Mesodermal cell (in vitro differentiated cells): ENCODE results near the gene ARV1.

Experiments
- H3K27ac ChIP-seq: 2 replicates; pipeline ENCODE4 v1.7.0; 2013; ENCODE audit warnings: mild to moderate bottlenecking, low read depth, low read length, moderate library complexity; ENCODE audit not compliant: severe bottlenecking
- H3K36me3 ChIP-seq: 2 replicates; pipeline ENCODE4 v1.7.1; 2013; ENCODE audit warnings: mild to moderate bottlenecking, low read length, moderate library complexity; ENCODE audit not compliant: control insufficient read depth, insufficient read depth
- H3K4me1 ChIP-seq: one replicate; pipeline ENCODE4 v1.7.1; 2013; ENCODE audit warnings: mild to moderate bottlenecking, low read length; ENCODE audit not compliant: insufficient read depth, control insufficient read depth, poor library complexity, severe bottlenecking
- H3K4me3 ChIP-seq: 2 replicates; pipeline ENCODE4 v1.7.0; 2013; ENCODE audit warnings: low read length, control low read depth, mild to moderate bottlenecking; ENCODE audit not compliant: insufficient read depth, poor library complexity, severe bottlenecking; ENCODE audit errors: extremely low read depth
- H3K9me3 ChIP-seq: 2 replicates; pipeline ENCODE4 v1.7.1; 2013; ENCODE audit warnings: mild to moderate bottlenecking, low read length, moderate library complexity; ENCODE audit not compliant: control insufficient read depth
- WGBS, 2 experiments: methylation state at CpG; one replicate each; pipeline ENCODE4 v1.1.5; 2013; ENCODE audit warnings: missing lambda C conversion rate in 2 of 2; ENCODE audit not compliant: insufficient coverage in 2 of 2; 5-methylcytosine and 5-hydroxymethylcytosine counted together

The ARV1 gene

GRCh38 chr1:230948903-230949302 is 30.0 kb upstream of the ARV1 start:
- H3K4me3 ChIP-seq = no peak overlapping the region
- no peaks in the 10 kb centered on the region for H3K9me3 ChIP-seq
- H3K27ac ChIP-seq = no peak overlapping the region
- no peaks in the 10 kb centered on the region for H3K36me3 ChIP-seq
- H3K4me1 ChIP-seq = no peaks in the 10 kb centered on the region
- WGBS, 2 experiments = 82 to 95% methylated on average over 2 to 3 of the region's 3 CpGs

GRCh38 chr1:230950404-230950803 is 28.5 kb upstream of the ARV1 start:
- H3K36me3 ChIP-seq = no peaks in the 10 kb centered on the region
- no peak overlapping the region for H3K4me3 ChIP-seq
- no peaks in the 10 kb centered on the region for H3K9me3 ChIP-seq
- no CpG with 5 or more reads among the region's 3 CpGs for WGBS, 2 experiments
- H3K4me1 ChIP-seq = no peaks in the 10 kb centered on the region
- H3K27ac ChIP-seq = no peak overlapping the region

- H3K27ac ChIP-seq = no peak overlapping the region
- no peak overlapping the region for H3K4me3 ChIP-seq
- H3K36me3 ChIP-seq = peaks cover 4% of the 10 kb centered on the region
- H3K9me3 ChIP-seq = no peaks in the 10 kb centered on the region
- WGBS, 2 experiments = 97 to 100% methylated on average over 1 to 2 of the region's 4 CpGs
- no peaks in the 10 kb centered on the region for H3K4me1 ChIP-seq
These were observed 21.3 kb upstream of the ARV1 start for GRCh38 chr1:230957580-230957989.

GRCh38 chr1:230958370-230958769 is 20.5 kb upstream of the ARV1 start:
- Histone ChIP-seq H3K9me3 (no peaks in the 10 kb centered on the region), H3K4me1 (no peaks in the 10 kb centered on the region), H3K27ac (no peak overlapping the region), H3K4me3 (no peak overlapping the region), H3K36me3 (peaks cover 4% of the 10 kb centered on the region)
- WGBS, 2 experiments = 86 to 91% methylated on average over 3 to 4 of the region's 4 CpGs

GRCh38 chr1:230964896-230965295 is 14.0 kb upstream of the ARV1 start:
- no CpG with 5 or more reads among the region's 2 CpGs for WGBS, 2 experiments
- no peaks in the 10 kb centered on the region for H3K9me3 ChIP-seq

GRCh38 chr1:230965535-230965934 is 13.4 kb upstream of the ARV1 start:
- H3K9me3 ChIP-seq = no peaks in the 10 kb centered on the region
- H3K36me3 ChIP-seq = no peaks in the 10 kb centered on the region
- 83 to 91% methylated on average over 1 to 4 of the region's 5 CpGs for WGBS, 2 experiments
- no peak overlapping the region for H3K4me3 ChIP-seq
- H3K4me1 ChIP-seq = no peaks in the 10 kb centered on the region
- no peak overlapping the region for H3K27ac ChIP-seq

More at GRCh38 chr1:230964896-230965295, 14.0 kb upstream of the ARV1 start:
- H3K4me3 ChIP-seq = no peak overlapping the region
- no peaks in the 10 kb centered on the region for H3K4me1 ChIP-seq
- no peaks in the 10 kb centered on the region for H3K36me3 ChIP-seq
- no peak overlapping the region for H3K27ac ChIP-seq

GRCh38 chr1:230966358-230966873 is 12.5 kb upstream of the ARV1 start:
- no peaks in the 10 kb centered on the region for H3K4me1 ChIP-seq
- WGBS, 2 experiments = 95 to 96% methylated on average over 3 to 5 of the region's 5 CpGs

GRCh38 chr1:230970432-230970831 is 8.5 kb upstream of the ARV1 start:
- 92% methylated on average over 4 of the region's 5 CpGs for WGBS, 2 experiments
- Histone ChIP-seq H3K9me3 (no peaks in the 10 kb centered on the region), H3K4me1 (peaks cover 6% of the 10 kb centered on the region), H3K4me3 (no peak overlapping the region), H3K27ac (no peak overlapping the region), H3K36me3 (no peaks in the 10 kb centered on the region)

More at GRCh38 chr1:230966358-230966873, 12.5 kb upstream of the ARV1 start:
- no peaks in the 10 kb centered on the region for H3K36me3 ChIP-seq
- H3K27ac ChIP-seq = no peak overlapping the region
- no peaks in the 10 kb centered on the region for H3K9me3 ChIP-seq
- no peak overlapping the region for H3K4me3 ChIP-seq

GRCh38 chr1:230971771-230972170 is 7.1 kb upstream of the ARV1 start:
- H3K27ac ChIP-seq = no peak overlapping the region
- H3K36me3 ChIP-seq = peaks cover 4% of the 10 kb centered on the region
- peaks cover 6% of the 10 kb centered on the region for H3K4me1 ChIP-seq
- H3K9me3 ChIP-seq = no peaks in the 10 kb centered on the region
- no peak overlapping the region for H3K4me3 ChIP-seq

- Histone ChIP-seq H3K36me3 (peaks cover 4% of the 10 kb centered on the region), H3K9me3 (no peaks in the 10 kb centered on the region), H3K4me3 (no peak overlapping the region), H3K4me1 (peaks cover 11% of the 10 kb centered on the region), H3K27ac (no peak overlapping the region)
- WGBS, 2 experiments = 100% methylated on average over 1 of the region's 1 CpG
These were observed 6.0 kb upstream of the ARV1 start for GRCh38 chr1:230972855-230973271.

GRCh38 chr1:230975636-230976035 is 3.3 kb upstream of the ARV1 start:
- H3K36me3 ChIP-seq = peaks cover 4% of the 10 kb centered on the region
- H3K27ac ChIP-seq = no peak overlapping the region
- no peak overlapping the region for H3K4me3 ChIP-seq
- H3K9me3 ChIP-seq = no peaks in the 10 kb centered on the region
- H3K4me1 ChIP-seq = peaks cover 16% of the 10 kb centered on the region
- WGBS, 2 experiments = 93 to 100% methylated on average over 1 to 2 of the region's 3 CpGs
